NB4 (cell line): ENCODE measurements around the gene FNDC1.

Experiments used
- DNase-seq: peaks from one replicate; pipeline ENCODE4 v3.0.0; 2010; ENCODE audit warnings: low read depth
- H3K4me3 ChIP-seq: one replicate; pipeline ENCODE4 v1.5.1; 2011; ENCODE audit warnings: mild to moderate bottlenecking, low read depth, low read length, moderate library complexity
- MYC ChIP-seq: IDR thresholded peaks from 2 replicates; pipeline ENCODE4 v1.6.1; 2011; ENCODE audit warnings: low read depth, low read length
- POLR2A ChIP-seq: IDR thresholded peaks from 2 replicates; pipeline ENCODE4 v1.6.1; 2011; ENCODE audit warnings: mild to moderate bottlenecking; ENCODE audit not compliant: insufficient read length; ENCODE audit errors: extremely low read depth
- TF ChIP-seq, protein P1 (sequence below): IDR thresholded peaks from one replicate; pipeline ENCODE4 v1.5.1; 2012; ENCODE audit warnings: low read depth, low read length
- TF ChIP-seq, protein P2 (sequence below): IDR thresholded peaks from 2 replicates; pipeline ENCODE4 v1.6.1; 2011; ENCODE audit warnings: low read depth, low read length

Gene FNDC1

DNA sequence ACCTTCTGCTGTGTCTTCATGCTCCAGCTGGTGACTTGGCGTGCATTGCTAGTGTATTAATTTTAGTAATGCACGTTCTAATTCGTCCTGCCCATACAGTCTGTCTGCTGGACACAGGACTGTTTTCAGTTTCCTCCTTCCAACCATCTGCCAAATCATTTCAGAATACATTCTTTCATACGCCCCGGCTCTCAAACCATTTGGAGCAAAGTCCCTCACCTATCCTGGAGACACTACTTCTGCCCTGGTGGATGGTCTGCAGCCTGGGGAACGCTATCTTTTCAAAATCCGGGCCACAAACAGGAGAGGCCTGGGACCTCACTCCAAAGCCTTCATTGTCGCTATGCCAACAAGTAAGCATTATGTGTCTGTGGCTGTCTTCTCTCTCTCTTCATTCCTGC, 60.5 kb downstream of the FNDC1 start:
- H3K4me3 ChIP-seq: no peak overlapping the region
- TF ChIP-seq POLR2A (no peak), MYC (no peak)
- TF ChIP-seq, protein P1, sequence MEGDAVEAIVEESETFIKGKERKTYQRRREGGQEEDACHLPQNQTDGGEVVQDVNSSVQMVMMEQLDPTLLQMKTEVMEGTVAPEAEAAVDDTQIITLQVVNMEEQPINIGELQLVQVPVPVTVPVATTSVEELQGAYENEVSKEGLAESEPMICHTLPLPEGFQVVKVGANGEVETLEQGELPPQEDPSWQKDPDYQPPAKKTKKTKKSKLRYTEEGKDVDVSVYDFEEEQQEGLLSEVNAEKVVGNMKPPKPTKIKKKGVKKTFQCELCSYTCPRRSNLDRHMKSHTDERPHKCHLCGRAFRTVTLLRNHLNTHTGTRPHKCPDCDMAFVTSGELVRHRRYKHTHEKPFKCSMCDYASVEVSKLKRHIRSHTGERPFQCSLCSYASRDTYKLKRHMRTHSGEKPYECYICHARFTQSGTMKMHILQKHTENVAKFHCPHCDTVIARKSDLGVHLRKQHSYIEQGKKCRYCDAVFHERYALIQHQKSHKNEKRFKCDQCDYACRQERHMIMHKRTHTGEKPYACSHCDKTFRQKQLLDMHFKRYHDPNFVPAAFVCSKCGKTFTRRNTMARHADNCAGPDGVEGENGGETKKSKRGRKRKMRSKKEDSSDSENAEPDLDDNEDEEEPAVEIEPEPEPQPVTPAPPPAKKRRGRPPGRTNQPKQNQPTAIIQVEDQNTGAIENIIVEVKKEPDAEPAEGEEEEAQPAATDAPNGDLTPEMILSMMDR: no peak
- TF ChIP-seq, protein P2, sequence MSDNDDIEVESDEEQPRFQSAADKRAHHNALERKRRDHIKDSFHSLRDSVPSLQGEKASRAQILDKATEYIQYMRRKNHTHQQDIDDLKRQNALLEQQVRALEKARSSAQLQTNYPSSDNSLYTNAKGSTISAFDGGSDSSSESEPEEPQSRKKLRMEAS: no peak
- DNase-seq: no peak

DNA sequence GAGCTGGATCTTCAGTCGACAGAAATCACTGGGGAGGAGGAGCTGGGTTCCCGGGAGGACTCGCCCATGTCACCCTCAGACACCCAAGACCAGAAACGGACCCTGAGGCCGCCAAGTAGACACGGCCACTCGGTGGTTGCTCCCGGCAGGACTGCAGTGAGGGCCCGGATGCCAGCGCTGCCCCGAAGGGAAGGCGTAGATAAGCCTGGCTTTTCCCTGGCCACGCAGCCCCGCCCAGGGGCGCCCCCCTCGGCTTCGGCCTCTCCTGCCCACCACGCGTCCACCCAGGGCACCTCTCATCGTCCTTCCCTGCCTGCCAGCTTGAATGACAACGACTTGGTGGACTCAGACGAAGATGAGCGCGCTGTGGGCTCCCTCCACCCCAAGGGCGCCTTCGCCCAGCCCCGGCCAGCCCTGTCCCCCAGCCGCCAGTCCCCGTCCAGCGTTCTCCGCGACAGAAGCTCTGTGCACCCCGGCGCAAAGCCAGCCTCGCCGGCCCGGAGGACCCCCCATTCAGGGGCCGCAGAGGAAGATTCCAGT, 63.0 kb downstream of the FNDC1 start:
- no peak for DNase-seq
- H3K4me3 ChIP-seq: no peak overlapping the region
- TF ChIP-seq, protein P2: no peak
- TF ChIP-seq MYC: no peak
- no peak for TF ChIP-seq POLR2A
- TF ChIP-seq, protein P1: no peak

DNA sequence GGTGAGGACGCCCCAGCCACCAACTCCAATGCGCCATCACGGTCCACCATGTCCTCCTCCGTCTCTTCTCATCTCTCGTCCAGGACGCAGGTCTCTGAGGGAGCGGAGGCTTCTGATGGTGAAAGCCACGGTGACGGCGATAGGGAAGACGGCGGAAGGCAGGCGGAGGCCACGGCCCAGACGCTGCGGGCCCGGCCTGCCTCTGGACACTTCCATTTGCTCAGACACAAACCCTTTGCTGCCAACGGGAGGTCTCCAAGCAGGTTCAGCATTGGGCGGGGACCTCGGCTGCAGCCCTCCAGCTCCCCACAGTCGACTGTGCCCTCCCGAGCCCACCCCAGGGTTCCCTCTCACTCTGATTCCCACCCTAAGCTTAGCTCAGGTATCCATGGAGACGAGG, 63.6 kb downstream of the FNDC1 start:
- no peak for DNase-seq
- TF ChIP-seq POLR2A (no peak), MYC (no peak)
- TF ChIP-seq, protein P2: no peak
- TF ChIP-seq, protein P1: no peak
- no peak overlapping the region for H3K4me3 ChIP-seq

DNA sequence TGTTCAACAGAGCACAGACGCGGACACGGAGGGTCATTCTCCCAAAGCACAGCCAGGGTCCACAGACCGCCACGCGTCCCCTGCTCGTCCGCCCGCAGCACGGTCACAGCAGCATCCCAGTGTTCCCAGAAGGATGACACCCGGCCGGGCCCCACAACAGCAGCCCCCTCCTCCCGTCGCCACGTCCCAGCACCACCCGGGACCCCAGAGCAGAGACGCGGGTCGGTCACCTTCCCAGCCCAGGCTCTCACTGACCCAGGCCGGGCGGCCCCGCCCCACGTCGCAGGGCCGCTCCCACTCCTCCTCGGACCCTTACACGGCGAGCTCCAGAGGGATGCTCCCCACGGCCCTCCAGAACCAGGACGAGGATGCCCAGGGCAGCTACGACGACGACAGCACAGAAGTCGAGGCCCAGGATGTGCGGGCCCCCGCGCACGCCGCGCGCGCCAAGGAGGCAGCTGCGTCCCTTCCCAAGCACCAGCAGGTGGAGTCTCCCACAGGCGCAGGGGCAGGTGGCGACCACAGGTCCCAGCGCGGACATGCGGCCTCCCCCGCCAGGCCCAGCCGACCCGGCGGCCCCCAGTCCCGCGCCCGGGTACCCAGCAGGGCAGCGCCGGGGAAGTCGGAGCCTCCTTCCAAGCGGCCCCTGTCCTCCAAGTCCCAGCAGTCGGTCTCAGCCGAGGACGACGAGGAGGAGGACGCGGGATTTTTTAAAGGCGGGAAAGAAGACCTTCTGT, 64.3 kb downstream of the FNDC1 start:
- TF ChIP-seq, protein P2: no peak
- TF ChIP-seq, protein P1: no peak
- TF ChIP-seq MYC (no peak), POLR2A (no peak)
- H3K4me3 ChIP-seq: no peak overlapping the region
- no peak for DNase-seq

DNA sequence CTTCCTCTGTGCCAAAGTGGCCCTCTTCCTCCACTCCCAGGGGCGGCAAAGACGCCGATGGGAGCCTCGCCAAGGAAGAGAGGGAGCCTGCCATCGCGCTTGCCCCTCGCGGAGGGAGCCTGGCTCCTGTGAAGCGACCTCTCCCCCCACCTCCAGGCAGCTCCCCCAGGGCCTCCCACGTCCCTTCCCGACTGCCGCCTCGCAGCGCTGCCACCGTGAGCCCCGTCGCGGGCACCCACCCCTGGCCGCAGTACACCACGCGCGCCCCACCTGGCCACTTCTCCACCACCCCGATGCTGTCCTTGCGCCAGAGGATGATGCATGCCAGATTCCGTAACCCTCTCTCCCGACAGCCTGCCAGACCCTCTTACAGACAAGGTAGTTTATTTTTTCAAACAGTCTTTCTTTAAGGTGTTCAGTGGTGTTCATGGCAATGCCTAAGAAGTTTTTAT, 64.9 kb downstream of the FNDC1 start:
- TF ChIP-seq POLR2A (no peak), MYC (no peak)
- TF ChIP-seq, protein P2: no peak
- TF ChIP-seq, protein P1: no peak
- DNase-seq: no peak
- no peak overlapping the region for H3K4me3 ChIP-seq
